H1 (cell line): ENCODE measurements around the gene CYP46A1. TPM values are rescaled to one million over a fixed set of nuclear protein-coding genes. Genes with fewer than 3 reads are reported as not detected.

Experiments used
- CTCF ChIA-PET: fragments of 300-600 bp; sonication (Branson Sonifier 250); formaldehyde crosslinking; loops from one replicate; lab custom pipeline; 2021; ENCODE audit not compliant: partially characterized antibody; lab: Charles Lee
- POLR2A ChIA-PET: fragments of 300-600 bp; sonication (Branson Sonifier 250); formaldehyde crosslinking; loops from one replicate; lab custom pipeline; 2021; ENCODE audit warnings: inconsistent platforms; ENCODE audit not compliant: partially characterized antibody; lab: Charles Lee
- DNase-seq, 2 experiments: peaks; one replicate each; pipeline versions ENCODE4 v3.0.0 to v3.0.0-alpha.2; 2010 to 2022; ENCODE audit warnings: low spot score in 2 of 2, low read depth in 1 of 2, mixed read lengths in 1 of 2
- FAIRE-seq: peaks from 2 replicates; lab custom pipeline; 2011; peaks lifted over from hg19 to GRCh38; lab: Jason Lieb, UNC
- H2AFZ ChIP-seq: 2 replicates; pipeline ENCODE4 v1.8.1; 2012; ENCODE audit warnings: low read length, inconsistent platforms
- H2AK5ac ChIP-seq: 2 replicates; pipeline ENCODE4 v1.6.1; 2013; ENCODE audit warnings: low read depth, low read length
- H2BK120ac ChIP-seq: replicated peaks from 2 replicates; pipeline ENCODE3; 2013; ENCODE audit warnings: low read depth, low read length, inconsistent platforms
- H2BK12ac ChIP-seq: 2 replicates; pipeline ENCODE4 v1.6.1; 2013; ENCODE audit warnings: low read depth, low read length
- H2BK15ac ChIP-seq: 2 replicates; pipeline ENCODE4 v1.6.1; 2013; ENCODE audit warnings: low read length
- H2BK20ac ChIP-seq: 2 replicates; pipeline ENCODE4 v1.6.1; 2013; ENCODE audit warnings: low read length
- H2BK5ac ChIP-seq: 2 replicates; pipeline ENCODE4 v1.6.1; 2013; ENCODE audit warnings: low read depth, low read length
- H3K14ac ChIP-seq: 2 replicates; pipeline ENCODE4 v1.6.1; 2013; ENCODE audit warnings: inconsistent platforms; ENCODE audit not compliant: insufficient read length
- H3K18ac ChIP-seq: 2 replicates; pipeline ENCODE4 v1.6.1; 2013; ENCODE audit warnings: low read length; ENCODE audit errors: extremely low read depth
- H3K23ac ChIP-seq: 2 replicates; pipeline ENCODE4 v1.6.1; 2013; ENCODE audit warnings: inconsistent platforms; ENCODE audit not compliant: insufficient read length
- H3K23me2 ChIP-seq: 2 replicates; pipeline ENCODE4 v1.6.1; 2013; ENCODE audit warnings: low read depth, low read length
- H3K27ac ChIP-seq: 2 replicates; pipeline ENCODE4 v1.6.1; 2011; ENCODE audit warnings: low read depth, low read length, inconsistent platforms
- H3K27me3 ChIP-seq, 4 experiments: replicated peaks in 1 of 4; 1 replicate in 1 of 4; 2 replicates in 3 of 4; pipeline versions ENCODE4 v1.6.1 to v1.8.1; 2011 to 2013; ENCODE audit warnings: low read length in 3 of 4, mild to moderate bottlenecking in 3 of 4, inconsistent platforms in 2 of 4, mixed read lengths in 2 of 4, moderate library complexity in 1 of 4; ENCODE audit not compliant: control insufficient read depth in 3 of 4, insufficient read depth in 3 of 4; ENCODE audit errors: extremely low read depth in 1 of 4
- H3K36me3 ChIP-seq, 4 experiments: 2 replicates each; pipeline versions ENCODE4 v1.6.1 to v1.8.1; 2011 to 2013; ENCODE audit warnings: mild to moderate bottlenecking in 4 of 4, low read length in 3 of 4, moderate library complexity in 2 of 4, control low read depth in 1 of 4, inconsistent platforms in 1 of 4; ENCODE audit not compliant: insufficient read depth in 4 of 4, control insufficient read depth in 2 of 4
- H3K4ac ChIP-seq: replicated peaks from 2 replicates; pipeline ENCODE3; 2013; ENCODE audit warnings: low read length, low read depth, mixed read lengths, inconsistent platforms; ENCODE audit not compliant: insufficient read length
- H3K4me1 ChIP-seq, 4 experiments: replicated peaks in 1 of 4; 1 replicate in 1 of 4; 2 replicates in 3 of 4; pipeline versions ENCODE4 v1.6.1 to v1.8.1; 2011 to 2013; ENCODE audit warnings: low read length in 3 of 4, inconsistent platforms in 2 of 4, mixed read lengths in 1 of 4; ENCODE audit not compliant: insufficient read depth in 4 of 4, control insufficient read depth in 3 of 4
- H3K4me2 ChIP-seq, 2 experiments: 2 replicates each; pipeline versions ENCODE4 v1.6.1 to v1.8.1; 2011 to 2013; ENCODE audit warnings: low read depth in 2 of 2, low read length in 2 of 2, control low read depth in 1 of 2, inconsistent platforms in 1 of 2, mild to moderate bottlenecking in 1 of 2; ENCODE audit not compliant: insufficient read depth in 1 of 2
- H3K4me3 ChIP-seq, 4 experiments: fragments of 200-600, 300-600 bp in 1 of 4; sonication (generic), shearing (Covaris generic), sonication (Bioruptor Twin) in 1 of 4; 2 replicates each; pipeline versions ENCODE4 v1.5.1 to v1.8.1; 2011 to 2016; ENCODE audit warnings: low read length in 4 of 4, low read depth in 3 of 4, control low read depth in 2 of 4, inconsistent platforms in 2 of 4, mild to moderate bottlenecking in 2 of 4, mixed read lengths in 1 of 4, moderate library complexity in 1 of 4; ENCODE audit not compliant: insufficient read depth in 2 of 4; ENCODE audit errors: extremely low read depth in 1 of 4
- H3K56ac ChIP-seq: replicated peaks from 2 replicates; pipeline ENCODE3; 2013; ENCODE audit warnings: low read depth, mild to moderate bottlenecking, mixed read lengths, low read length, inconsistent platforms; ENCODE audit not compliant: insufficient read length
- H3K79me1 ChIP-seq: 2 replicates; pipeline ENCODE4 v1.6.1; 2013; ENCODE audit warnings: low read depth, low read length, control low read depth
- H3K79me2 ChIP-seq, 2 experiments: 2 replicates each; pipeline versions ENCODE4 v1.6.1 to v1.8.1; 2012 to 2013; ENCODE audit warnings: low read length in 2 of 2, mild to moderate bottlenecking in 2 of 2, inconsistent platforms in 1 of 2; ENCODE audit not compliant: insufficient read depth in 2 of 2, control insufficient read depth in 1 of 2
- H3K9ac ChIP-seq, 4 experiments: replicated peaks in 1 of 4; 1 replicate in 1 of 4; 2 replicates in 3 of 4; pipeline versions ENCODE4 v1.6.1 to v1.8.1; 2011 to 2013; ENCODE audit warnings: low read depth in 3 of 4, low read length in 3 of 4, control low read depth in 2 of 4, mild to moderate bottlenecking in 2 of 4, moderate library complexity in 2 of 4, inconsistent platforms in 1 of 4; ENCODE audit errors: extremely low read depth in 1 of 4
- H3K9me3 ChIP-seq, 2 experiments: 2 replicates each; pipeline versions ENCODE4 v1.6.1 to v1.8.1; 2012 to 2013; ENCODE audit warnings: mild to moderate bottlenecking in 2 of 2, moderate library complexity in 2 of 2, control low read depth in 1 of 2, inconsistent platforms in 1 of 2, low read depth in 1 of 2, low read length in 1 of 2, mixed read lengths in 1 of 2; ENCODE audit not compliant: insufficient read depth in 2 of 2
- H4K20me1 ChIP-seq, 2 experiments: replicated peaks in 1 of 2; 2 replicates each; pipeline versions ENCODE3 to v1.8.1; 2011 to 2013; ENCODE audit warnings: inconsistent platforms in 2 of 2, low read length in 2 of 2, mild to moderate bottlenecking in 1 of 2; ENCODE audit not compliant: insufficient read depth in 2 of 2, control insufficient read depth in 1 of 2
- H4K5ac ChIP-seq: 2 replicates; pipeline ENCODE4 v1.6.1; 2013; ENCODE audit warnings: low read length, low read depth, mixed read lengths, inconsistent platforms; ENCODE audit not compliant: insufficient read length
- H4K8ac ChIP-seq: 2 replicates; pipeline ENCODE4 v1.8.0; 2013; ENCODE audit warnings: mild to moderate bottlenecking, moderate library complexity, low read length, inconsistent platforms; ENCODE audit not compliant: insufficient read depth; ENCODE audit errors: extremely low read depth
- H4K91ac ChIP-seq: replicated peaks from 2 replicates; pipeline ENCODE3; 2013; ENCODE audit warnings: low read length, mixed read lengths, inconsistent platforms; ENCODE audit not compliant: insufficient read length
- KDM1A ChIP-seq: fragments of 200-600, 300-600 bp; sonication (generic); IDR thresholded peaks from 2 replicates; pipeline ENCODE4 v1.7.1; 2016; ENCODE audit warnings: mild to moderate bottlenecking, low read length, borderline replicate concordance
- POU5F1 ChIP-seq: IDR thresholded peaks from 2 replicates; pipeline ENCODE4 v1.6.1; 2011; ENCODE audit warnings: low read depth, mild to moderate bottlenecking, low read length, moderate library complexity
- SRF ChIP-seq: IDR thresholded peaks from 2 replicates; pipeline ENCODE4 v1.6.1; 2011; ENCODE audit warnings: mild to moderate bottlenecking, low read depth, low read length, moderate library complexity
- WGBS, 2 experiments: shearing (Covaris generic) in 1 of 2; methylation state at CpG; one replicate each; pipeline versions ENCODE4 v1.1.6 to v1.1.7; 2013 to 2015; ENCODE audit warnings: low lambda C conversion rate in 2 of 2, mixed read lengths in 2 of 2, inconsistent platforms in 1 of 2, low coverage in 1 of 2, missing lambda C conversion rate in 1 of 2; ENCODE audit not compliant: insufficient replicate concordance in 2 of 2, insufficient coverage in 1 of 2, insufficient read length in 1 of 2; ENCODE audit errors: extremely low coverage in 1 of 2, missing lambda C conversion rate in 1 of 2; 5-methylcytosine and 5-hydroxymethylcytosine counted together
- polyA plus RNA-seq, 7 experiments: library from polyadenylated mRNA; depleted of rRNA in 3 of 7; stranded (reverse) in 5 of 7; unstranded in 2 of 7; fragments of >200 nt in 5 of 7; fragments of 200-250 nt in 2 of 7; gene quantifications; 1 replicate in 5 of 7; 2 replicates in 1 of 7; 4 replicates in 1 of 7; pipeline versions ENCODE4 v1.2.1 to v1.2.3, GENCODE V29; 2011 to 2013; ENCODE audit warnings: missing spikeins in 2 of 7, mixed read lengths in 2 of 7
- total RNA-seq: library from RNA; stranded (reverse); fragmentation: NEBNext Ultra II Directional; extraction: Animal tissue kit (Norgen Biotek cat#: 25700); gene quantifications from 2 replicates; pipeline ENCODE4 v1.2.1, GENCODE V29; 2021

CYP46A1 gene
- total and polyA plus RNA-seq, 2 of the 8 experiments (the other 6 are each of a cell fraction or from before 2014, with no cell fraction given): 0.41 to 1.3 TPM

DNA sequence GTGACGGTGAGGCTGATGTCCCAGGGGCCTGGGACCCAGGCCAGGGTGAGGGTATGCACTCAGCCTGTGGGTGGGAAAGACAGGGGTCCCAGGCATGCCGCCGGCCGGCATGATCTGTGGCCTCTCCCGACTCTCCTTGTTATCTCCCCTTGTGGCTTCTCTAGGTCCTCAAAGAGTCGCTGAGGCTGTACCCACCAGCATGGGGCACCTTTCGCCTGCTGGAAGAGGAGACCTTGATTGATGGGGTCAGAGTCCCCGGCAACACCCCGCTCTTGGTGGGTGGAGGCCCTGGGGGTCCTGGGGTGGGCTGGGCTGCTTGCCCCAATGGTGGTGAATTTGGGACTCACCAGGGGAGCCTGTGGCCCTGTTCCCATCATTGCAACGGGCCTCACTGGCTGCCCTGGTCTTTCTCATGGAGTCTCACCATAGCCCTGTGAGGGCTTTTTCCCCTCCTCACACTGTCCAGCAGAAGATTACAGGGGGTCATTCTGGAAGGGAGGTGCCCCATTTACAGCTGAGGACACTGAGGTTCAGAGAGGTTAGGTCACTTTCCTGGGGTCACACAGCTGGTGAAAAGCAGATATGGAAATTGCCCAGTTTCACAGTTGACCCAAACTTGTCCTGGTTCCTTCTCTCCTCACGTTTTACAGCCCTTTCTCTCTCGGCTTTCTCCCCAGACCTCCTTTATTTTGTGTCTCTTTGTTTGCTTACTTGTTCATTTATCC lies 37.9 kb downstream of the CYP46A1 start:
- Histone ChIP-seq H3K27ac (no peak overlapping the region), H3K56ac (no peak overlapping the region), H3K4ac (no peak overlapping the region), H4K20me1 (peaks cover 0 to 1% of the 10 kb centered on the region in 2 experiments), H3K79me1 (no peaks in the 10 kb centered on the region), H3K4me3 (no peak overlapping the region), H2BK20ac (no peak overlapping the region), H3K18ac (no peak overlapping the region), H3K4me1 (peaks cover 0 to 8% (median under 1%) of the 10 kb centered on the region in 4 experiments; a peak in 2 of 7 replicates), H2AK5ac (no peak overlapping the region), H3K27me3 (no peaks in the 10 kb centered on the region), H3K9me3 (no peaks in the 10 kb centered on the region), H4K91ac (no peak overlapping the region), H3K23me2 (no peaks in the 10 kb centered on the region), H3K4me2 (no peak overlapping the region), H3K14ac (no peak overlapping the region), H2BK15ac (no peak overlapping the region; the same call in 1 of the 2 replicates)
- ChIA-PET POLR2A (no interaction called here), CTCF (interaction anchor here (0.9 to 1.9 kb wide), 3 partner anchors 8 to 95 kb away, joined by 3 to 9 read pairs (median 5); no protein-coding TSS in a partner anchor)
- peak in 1 of 2 experiments; percentile 24 for DNase-seq
- no peak for TF ChIP-seq POU5F1
- TF ChIP-seq KDM1A: peak; percentile 68; the same call in 1 of the 2 replicates
- TF ChIP-seq SRF: no peak
- TF ChIP-seq, all 59 proteins: peak for 1
- no peaks in the 10 kb centered on the region for H3K36me3 ChIP-seq
- H3K9ac ChIP-seq: no peak overlapping the region
- no peak overlapping the region for H3K23ac ChIP-seq
- H4K5ac ChIP-seq: no peak overlapping the region
- no peaks in the 10 kb centered on the region for H3K79me2 ChIP-seq
- H4K8ac ChIP-seq: no peak overlapping the region
- WGBS, 2 experiments: 94% methylated on average over 11 of the region's 12 CpGs; no CpG with 5 or more reads in 1 of the 2 experiments
- no peak overlapping the region for H2AFZ ChIP-seq
- no peak for FAIRE-seq
- H2BK120ac ChIP-seq: no peak overlapping the region
- H2BK12ac ChIP-seq: no peak overlapping the region
- H2BK5ac ChIP-seq: no peak overlapping the region; the same call in 1 of the 2 replicates
